Choroid plexus epithelial cell (primary cell): ENCODE measurements around the gene CXCL11.

ENCODE experiments used
- DNase-seq: peaks from one replicate; pipeline ENCODE4 v3.0.0-alpha.2; 2010; ENCODE audit warnings: low read depth
- H3K4me3 ChIP-seq: 2 replicates; pipeline ENCODE4 v1.5.1; 2011; ENCODE audit warnings: low read depth, mild to moderate bottlenecking, control low read depth, low read length, moderate library complexity
- TF ChIP-seq, protein P1 (sequence below): conservative IDR thresholded peaks from 2 replicates; pipeline ENCODE4 v1.5.1; 2011; ENCODE audit warnings: low read depth, mild to moderate bottlenecking, control low read depth, inconsistent platforms, low read length, moderate library complexity

The CXCL11 gene

DNA sequence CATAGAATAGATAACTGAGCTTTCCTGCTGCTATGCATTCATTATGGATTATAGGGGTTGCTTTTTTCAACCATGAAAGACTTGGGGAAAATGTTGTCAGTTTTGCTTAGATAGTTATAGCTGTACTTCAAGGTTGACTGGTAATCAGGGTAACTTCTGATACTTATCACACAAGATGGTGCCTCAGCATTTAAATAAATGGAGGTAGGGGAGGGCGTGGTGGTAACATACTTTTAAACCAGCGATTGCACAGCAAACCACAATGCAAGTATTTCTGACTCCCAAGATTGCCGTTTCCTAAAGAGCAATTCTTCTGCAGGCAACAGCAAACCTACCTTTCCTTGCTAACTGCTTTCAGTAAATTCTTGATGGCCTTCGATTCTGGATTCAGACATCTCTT, 13.8 kb downstream of the CXCL11 start:
- TF ChIP-seq, protein P1, sequence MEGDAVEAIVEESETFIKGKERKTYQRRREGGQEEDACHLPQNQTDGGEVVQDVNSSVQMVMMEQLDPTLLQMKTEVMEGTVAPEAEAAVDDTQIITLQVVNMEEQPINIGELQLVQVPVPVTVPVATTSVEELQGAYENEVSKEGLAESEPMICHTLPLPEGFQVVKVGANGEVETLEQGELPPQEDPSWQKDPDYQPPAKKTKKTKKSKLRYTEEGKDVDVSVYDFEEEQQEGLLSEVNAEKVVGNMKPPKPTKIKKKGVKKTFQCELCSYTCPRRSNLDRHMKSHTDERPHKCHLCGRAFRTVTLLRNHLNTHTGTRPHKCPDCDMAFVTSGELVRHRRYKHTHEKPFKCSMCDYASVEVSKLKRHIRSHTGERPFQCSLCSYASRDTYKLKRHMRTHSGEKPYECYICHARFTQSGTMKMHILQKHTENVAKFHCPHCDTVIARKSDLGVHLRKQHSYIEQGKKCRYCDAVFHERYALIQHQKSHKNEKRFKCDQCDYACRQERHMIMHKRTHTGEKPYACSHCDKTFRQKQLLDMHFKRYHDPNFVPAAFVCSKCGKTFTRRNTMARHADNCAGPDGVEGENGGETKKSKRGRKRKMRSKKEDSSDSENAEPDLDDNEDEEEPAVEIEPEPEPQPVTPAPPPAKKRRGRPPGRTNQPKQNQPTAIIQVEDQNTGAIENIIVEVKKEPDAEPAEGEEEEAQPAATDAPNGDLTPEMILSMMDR: no peak
- no peak for DNase-seq
- H3K4me3 ChIP-seq: no peak overlapping the region

DNA sequence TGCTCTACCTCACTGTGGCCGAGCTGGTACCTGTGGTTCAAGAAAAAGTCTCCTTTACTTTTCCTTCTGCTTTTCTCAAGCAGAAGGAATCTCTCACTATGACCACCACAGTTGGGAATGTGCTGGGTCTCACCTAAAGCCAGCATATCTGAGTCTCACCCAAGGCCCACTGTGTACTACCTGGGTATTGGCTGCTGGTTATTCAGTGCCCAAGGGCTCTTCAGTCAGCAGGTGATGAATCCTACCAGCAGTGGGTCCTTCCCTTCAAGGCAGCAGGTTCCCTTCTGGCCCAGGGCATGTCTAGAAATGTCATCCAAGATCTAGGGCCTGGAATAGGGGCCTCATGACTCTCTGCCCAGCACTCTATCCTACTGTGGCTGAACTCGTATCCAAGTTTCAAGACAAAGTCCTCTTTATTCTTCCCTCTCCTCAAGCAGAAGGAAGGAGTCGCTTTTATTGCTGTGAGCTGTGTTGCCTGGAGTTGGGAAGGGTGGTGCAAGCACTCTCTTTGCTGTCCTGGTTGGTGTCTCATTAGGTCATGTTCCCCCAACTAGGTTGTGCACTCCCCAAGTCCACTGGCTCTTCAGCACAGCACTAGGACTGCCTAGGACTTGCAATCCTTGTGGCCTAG, 18.7 kb downstream of the CXCL11 start:
- DNase-seq: no peak
- TF ChIP-seq, protein P1: no peak
- no peak overlapping the region for H3K4me3 ChIP-seq

DNA sequence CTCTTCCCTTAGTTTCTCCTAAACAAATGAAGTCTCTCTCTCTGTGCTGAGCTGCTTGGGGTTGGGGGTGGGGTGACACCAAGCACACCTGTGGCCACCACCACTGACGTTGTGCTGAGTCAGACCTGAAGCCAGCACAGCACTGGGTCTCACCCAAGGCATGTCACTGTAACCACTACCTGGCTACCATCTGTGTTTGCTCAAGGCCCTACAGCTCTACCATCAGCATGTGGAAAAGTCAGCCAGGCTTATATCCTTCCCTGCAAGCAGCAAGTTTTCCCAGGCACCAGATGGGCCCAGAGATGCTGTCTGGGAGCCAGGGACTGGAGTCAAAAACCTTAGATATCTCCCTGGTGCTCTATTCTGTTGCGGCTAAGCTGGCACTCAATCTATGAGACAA, 19.5 kb downstream of the CXCL11 start:
- TF ChIP-seq, protein P1: no peak
- no peak for DNase-seq
- no peak overlapping the region for H3K4me3 ChIP-seq

DNA sequence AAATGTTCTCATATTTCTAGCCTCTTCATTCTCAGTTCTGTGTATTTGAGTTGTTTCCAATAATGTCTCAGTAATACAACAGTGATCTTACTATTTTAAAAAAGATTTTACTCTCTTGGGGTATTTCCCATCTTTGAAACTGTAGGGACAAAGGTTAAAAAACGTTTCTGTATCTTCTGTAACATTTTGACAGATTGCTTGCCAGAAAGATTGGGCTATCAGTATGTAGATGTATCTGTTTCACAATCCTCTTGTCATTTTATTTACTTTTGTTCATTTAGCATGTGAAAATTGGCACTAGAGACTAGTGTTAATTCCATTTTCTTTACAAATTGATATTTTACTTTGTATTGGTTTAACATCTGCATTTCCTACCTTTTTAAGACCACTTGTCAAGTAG, 22.3 kb downstream of the CXCL11 start:
- TF ChIP-seq, protein P1: no peak
- H3K4me3 ChIP-seq: no peak overlapping the region
- no peak for DNase-seq

DNA sequence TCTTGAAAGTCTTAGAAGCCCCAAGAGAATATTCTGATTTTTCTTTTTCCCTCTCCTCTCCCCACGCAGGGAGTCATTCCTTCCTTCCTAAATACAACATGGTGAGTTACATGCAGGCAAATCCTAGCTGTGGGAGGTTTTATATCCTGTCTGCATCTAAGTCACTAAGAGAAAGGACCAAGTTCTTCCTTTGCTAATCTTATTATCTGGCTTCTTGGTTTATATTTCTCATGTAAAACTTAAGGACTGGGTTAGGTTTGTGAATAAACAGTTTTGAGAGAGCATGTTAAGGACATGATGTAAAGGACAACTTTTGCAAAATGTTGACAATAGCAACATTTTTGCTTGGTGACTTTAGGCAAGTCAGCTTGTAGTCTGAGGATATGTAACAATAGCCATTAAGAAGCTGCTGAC, 23.5 kb downstream of the CXCL11 start:
- TF ChIP-seq, protein P1: no peak
- no peak for DNase-seq
- H3K4me3 ChIP-seq: no peak overlapping the region

DNA sequence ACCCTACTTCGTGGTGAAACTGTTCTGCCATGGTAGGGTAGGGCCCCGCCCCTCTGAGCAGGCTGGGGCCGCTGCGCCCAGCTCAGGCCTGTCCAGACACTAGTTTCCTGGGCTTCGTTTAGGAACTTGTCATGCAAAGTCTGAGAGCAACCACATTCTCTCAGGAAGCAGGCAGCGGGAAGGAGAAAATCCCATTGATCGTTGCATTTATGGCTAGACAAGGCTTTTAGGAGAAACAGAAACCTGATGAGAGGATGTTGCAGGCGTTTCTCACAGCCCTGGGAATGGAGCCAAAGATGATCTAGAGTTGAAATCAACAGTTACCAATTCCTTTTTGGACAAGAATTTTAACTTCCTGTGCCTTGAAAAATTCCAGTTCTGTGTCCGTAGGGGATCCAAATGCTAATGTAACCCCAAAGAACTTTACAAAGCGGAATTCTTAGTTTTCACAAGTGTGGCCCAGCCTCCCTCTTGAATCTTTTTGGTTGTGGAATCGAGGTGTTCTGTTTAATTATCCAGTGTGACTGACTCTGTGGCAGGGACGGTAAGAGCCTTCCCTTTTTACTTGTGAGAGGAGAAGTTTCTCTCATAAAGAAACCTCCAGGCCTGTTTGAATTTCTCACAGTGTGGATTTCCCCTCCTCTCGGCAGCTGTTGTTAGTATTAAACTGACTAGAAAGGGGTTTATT, 24.0 kb downstream of the CXCL11 start:
- TF ChIP-seq, protein P1: no peak
- H3K4me3 ChIP-seq: peak overlapping the region; percentile 27
- DNase-seq: peak; percentile 83

DNA sequence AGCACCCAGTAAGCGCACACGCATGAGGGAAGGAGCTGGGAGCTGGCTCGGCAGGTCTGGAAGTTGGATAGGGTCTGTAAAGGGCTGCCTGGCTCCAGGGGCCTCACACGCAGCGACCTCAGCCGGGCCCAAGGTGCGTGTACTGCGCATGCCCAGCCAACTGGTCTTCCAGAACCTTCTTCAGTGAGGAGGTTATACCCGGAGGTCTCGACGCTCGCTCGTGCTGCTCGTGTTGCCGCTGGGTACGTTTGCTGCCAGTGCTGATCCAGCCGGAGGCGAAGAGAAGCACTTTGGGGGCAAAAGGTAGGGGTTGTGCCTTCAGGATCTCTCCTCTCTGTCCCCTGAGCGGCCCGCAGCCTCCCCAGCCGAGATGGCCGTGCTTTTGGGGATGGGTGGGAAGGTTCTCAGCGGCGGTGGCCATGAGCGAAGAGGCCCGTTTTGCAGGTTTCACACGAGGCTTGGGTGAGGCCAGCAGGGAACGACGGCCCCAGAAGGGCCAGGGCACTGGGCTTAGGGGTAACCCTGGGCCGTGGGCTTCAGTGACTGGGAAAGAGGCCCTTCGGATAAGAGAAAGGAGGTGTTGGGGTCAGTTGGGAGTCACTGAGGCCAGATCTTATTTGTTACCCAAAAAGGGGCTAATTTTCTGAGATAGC, 24.7 kb downstream of the CXCL11 start:
- no peak overlapping the region for H3K4me3 ChIP-seq
- TF ChIP-seq, protein P1: no peak
- DNase-seq: no peak
